ENCODE data around the gene GRID1.

The GRID1 gene

DNA sequence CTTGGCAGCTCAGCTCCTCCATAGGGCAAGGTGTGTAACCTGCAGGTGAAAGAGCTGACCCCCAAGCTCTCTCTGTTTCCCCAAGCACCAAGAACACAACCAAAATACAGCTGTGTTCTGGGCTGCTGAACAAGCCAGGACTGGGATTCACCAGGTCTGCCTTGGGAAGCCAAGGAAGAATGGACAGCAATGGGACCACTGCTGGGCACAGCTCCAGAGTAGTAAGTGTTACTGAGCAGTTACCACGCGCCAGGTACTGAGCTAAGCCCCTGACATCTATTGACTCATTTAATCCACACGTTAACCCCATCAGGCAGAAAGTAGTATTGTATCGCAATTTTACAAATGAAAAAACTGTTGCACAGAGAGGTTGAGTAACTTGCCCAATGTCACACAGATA lies 168.3 kb downstream of the GRID1 start (continued):
- TF ChIP-seq PATZ1 (tag by site-specific recombination; IDR thresholded peaks at IDR 0.05) (no peak), ZNF211 (tag by site-specific recombination; IDR thresholded peaks at IDR 0.05; ENCODE audit: low read depth) (no peak)

GRCh38 chr10:86197166-86197790 lies 169.3 kb downstream of the GRID1 start:
- H3K36me3 ChIP-seq (ENCODE audit: control insufficient read depth in 2 of 2, insufficient read depth in 1 of 2, low read length in 2 of 2), result no peaks in the 10 kb centered on the region
- CTCF ChIA-PET, result no interaction called here
- POLR2A ChIA-PET, result no interaction called here
- H3K9me3 ChIP-seq (ENCODE audit: control insufficient read depth, insufficient read depth, low read depth, low read length), result no peaks in the 10 kb centered on the region
- H3K27ac ChIP-seq (ENCODE audit: extremely low read depth, low read depth, low read length), result no peak overlapping the region
- H3K4me3 ChIP-seq (ENCODE audit: low read depth, low read length), result no peak overlapping the region
- no peak for TF ChIP-seq CTCF (tag by site-specific recombination; IDR thresholded peaks at IDR 0.05)
- TF ChIP-seq ZNF791 (tag by site-specific recombination; IDR thresholded peaks at IDR 0.05), result no peak
- TF ChIP-seq SCRT2 (tag by site-specific recombination; IDR thresholded peaks at IDR 0.05), result no peak
- no peak for TF ChIP-seq ZNF133 (tag by site-specific recombination; IDR thresholded peaks at IDR 0.05)
- no peak for TF ChIP-seq SALL2 (tag by site-specific recombination; IDR thresholded peaks at IDR 0.05; ENCODE audit: borderline replicate concordance)
- TF ChIP-seq ZNF621 (tag by site-specific recombination; IDR thresholded peaks at IDR 0.05), result no peak
- TF ChIP-seq ZFP69B (tag by site-specific recombination; IDR thresholded peaks at IDR 0.05), result no peak
- no peak for TF ChIP-seq ZNF23 (tag by site-specific recombination; IDR thresholded peaks at IDR 0.05; ENCODE audit: borderline replicate concordance)
- TF ChIP-seq, protein P1, sequence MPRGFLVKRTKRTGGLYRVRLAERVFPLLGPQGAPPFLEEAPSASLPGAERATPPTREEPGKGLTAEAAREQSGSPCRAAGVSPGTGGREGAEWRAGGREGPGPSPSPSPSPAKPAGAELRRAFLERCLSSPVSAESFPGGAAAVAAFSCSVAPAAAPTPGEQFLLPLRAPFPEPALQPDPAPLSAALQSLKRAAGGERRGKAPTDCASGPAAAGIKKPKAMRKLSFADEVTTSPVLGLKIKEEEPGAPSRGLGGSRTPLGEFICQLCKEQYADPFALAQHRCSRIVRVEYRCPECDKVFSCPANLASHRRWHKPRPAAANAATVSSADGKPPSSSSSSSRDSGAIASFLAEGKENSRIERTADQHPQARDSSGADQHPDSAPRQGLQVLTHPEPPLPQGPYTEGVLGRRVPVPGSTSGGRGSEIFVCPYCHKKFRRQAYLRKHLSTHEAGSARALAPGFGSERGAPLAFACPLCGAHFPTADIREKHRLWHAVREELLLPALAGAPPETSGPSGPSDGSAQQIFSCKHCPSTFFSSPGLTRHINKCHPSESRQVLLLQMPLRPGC (tag by site-specific recombination; IDR thresholded peaks at IDR 0.05), result no peak
- no peak for TF ChIP-seq ZNF302 (tag by site-specific recombination; IDR thresholded peaks at IDR 0.05; ENCODE audit: low read depth)
- no peak for TF ChIP-seq REST (tag by site-specific recombination; IDR thresholded peaks at IDR 0.05)
- TF ChIP-seq ZBTB26 (tag by site-specific recombination; optimal IDR thresholded peaks at IDR 0.05), result no peak
- no peak for TF ChIP-seq ZNF518A (tag by site-specific recombination; conservative IDR thresholded peaks at IDR 0.05; ENCODE audit: low read depth)
- H3K4me1 ChIP-seq (ENCODE audit: control insufficient read depth, insufficient read depth, low read length), result no peaks in the 10 kb centered on the region
